IgD-negative memory B cell (primary cell): ENCODE results near the gene POLDIP3. TPM values are rescaled to one million over a fixed set of nuclear protein-coding genes. Genes with fewer than 3 reads are reported as not detected.

Experiments
- H3K27ac Mint-ChIP-seq, 3 donors: one replicate each; pipeline ENCODE4 v1.8.0; 2020 to 2022; ENCODE audit warnings: mild to moderate bottlenecking in 3 of 3, mixed read lengths in 3 of 3, moderate library complexity in 1 of 3
- H3K27me3 Mint-ChIP-seq: one replicate; pipeline ENCODE4 v1.8.0; 2021; ENCODE audit warnings: mixed read lengths
- H3K36me3 Mint-ChIP-seq: one replicate; pipeline ENCODE4 v1.8.0; 2020; ENCODE audit warnings: mild to moderate bottlenecking, mixed read lengths
- H3K4me1 Mint-ChIP-seq, 3 donors: one replicate each; pipeline ENCODE4 v1.8.0; 2020 to 2022; ENCODE audit warnings: mixed read lengths in 3 of 3, mild to moderate bottlenecking in 1 of 3
- H3K4me3 Mint-ChIP-seq, 4 donors: one replicate each; pipeline ENCODE4 v1.8.0; 2020 to 2022; ENCODE audit warnings: mild to moderate bottlenecking in 4 of 4, mixed read lengths in 4 of 4, moderate library complexity in 3 of 4
- H3K9me3 Mint-ChIP-seq, 3 donors: one replicate each; pipeline ENCODE4 v1.8.0; 2020 to 2021; ENCODE audit warnings: mixed read lengths in 3 of 3, mild to moderate bottlenecking in 1 of 3
- polyA plus RNA-seq: library from polyadenylated mRNA; unstranded; fragments of 300-500 nt; fragmentation: Illumina TruSeq; gene quantifications from one replicate; pipeline ENCODE4 v1.2.3, GENCODE V29; 2021

Gene POLDIP3
- polyA plus RNA-seq, 1 donor from 2014 or later, result 78.2 TPM

DNA sequence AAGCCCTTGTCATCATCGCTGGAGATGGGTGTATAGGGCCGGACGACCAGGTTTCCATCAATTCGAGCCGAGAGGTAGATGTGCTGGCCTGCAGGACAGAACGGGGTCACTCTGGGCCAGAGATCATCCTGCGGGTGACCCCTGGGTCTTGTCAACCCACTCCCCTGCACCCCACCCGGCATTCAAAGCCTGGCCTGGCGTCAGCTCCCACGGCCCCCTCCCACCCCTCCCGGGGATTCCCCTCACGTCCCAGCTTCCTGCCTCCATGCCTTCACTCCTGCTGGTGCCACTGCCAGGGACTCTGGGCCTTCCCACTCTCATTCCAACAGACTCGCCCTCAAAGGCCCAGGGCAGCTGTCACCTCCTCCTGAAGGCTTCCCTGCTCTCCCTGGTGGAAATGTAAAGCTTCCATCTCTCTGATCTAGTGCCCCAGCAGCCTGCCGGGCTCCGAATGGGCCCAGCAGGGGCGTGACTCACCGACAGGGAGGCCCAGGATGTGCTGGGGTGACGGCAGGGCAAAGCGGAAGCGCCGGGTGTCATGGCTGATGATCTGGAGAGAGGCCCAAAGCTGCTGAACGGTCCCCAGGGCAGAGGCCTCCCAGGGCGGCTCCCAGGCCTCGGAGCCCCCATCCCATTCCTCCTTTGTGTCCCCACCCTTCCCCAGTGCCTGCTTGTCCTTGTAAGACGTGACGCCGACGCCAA, 16.4 kb upstream of the POLDIP3 start:
- Mint-ChIP-seq H3K36me3 (peaks cover 2% of the 10 kb centered on the region), H3K4me3 (no peak overlapping the region), H3K27ac (no peak overlapping the region), H3K4me1 (peaks cover 0 to 1% (median 0%) of the 10 kb centered on the region in 3 donors), H3K9me3 (no peaks in the 10 kb centered on the region), H3K27me3 (no peaks in the 10 kb centered on the region)

DNA sequence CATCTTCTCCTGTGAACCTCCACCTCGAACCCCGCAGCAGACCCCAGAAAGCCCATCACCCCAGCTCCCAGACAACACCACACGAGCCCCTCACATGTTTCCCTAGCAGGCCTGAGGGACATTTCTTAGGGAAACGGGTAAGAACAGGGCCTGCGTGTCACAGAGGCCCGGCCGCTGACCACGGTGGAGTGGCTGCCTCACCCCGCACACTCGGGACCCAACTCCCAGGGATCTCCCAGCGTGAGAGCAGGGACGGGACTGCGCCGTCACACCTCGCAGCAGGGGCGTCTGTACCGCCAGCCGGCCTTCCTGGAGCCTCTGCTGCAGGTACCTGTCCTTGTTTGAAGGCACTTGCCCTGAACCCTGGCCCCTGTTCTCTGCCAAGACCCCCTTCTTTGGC, 15.5 kb upstream of the POLDIP3 start:
- Mint-ChIP-seq H3K4me3 (no peak overlapping the region), H3K27me3 (no peaks in the 10 kb centered on the region), H3K9me3 (no peaks in the 10 kb centered on the region), H3K27ac (no peak overlapping the region), H3K4me1 (peaks cover 0 to 4% (median 1%) of the 10 kb centered on the region in 3 donors), H3K36me3 (peaks cover 2% of the 10 kb centered on the region)

DNA sequence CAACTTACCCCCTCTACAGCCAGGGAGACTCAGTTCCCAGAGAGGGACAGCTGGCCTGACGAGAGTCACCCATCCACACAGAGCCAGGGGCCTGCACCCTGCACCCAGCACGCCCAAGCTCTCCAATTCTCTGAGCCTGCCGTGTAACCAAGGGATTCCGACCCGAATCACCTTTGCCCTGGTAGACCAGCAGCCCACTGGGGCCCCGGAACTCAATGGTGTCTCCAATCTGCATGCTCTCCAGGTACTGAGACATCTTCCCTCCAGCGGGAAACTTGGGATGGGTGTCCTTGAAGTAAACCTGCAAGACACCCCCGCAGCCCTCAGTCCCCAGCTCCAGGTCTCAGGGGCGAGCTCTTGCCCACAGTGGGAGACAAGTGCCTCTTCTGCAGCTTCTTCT, 13.3 kb upstream of the POLDIP3 start:
- H3K9me3 Mint-ChIP-seq, result no peaks in the 10 kb centered on the region
- no peak overlapping the region for H3K4me3 Mint-ChIP-seq
- no peak overlapping the region for H3K27ac Mint-ChIP-seq
- H3K27me3 Mint-ChIP-seq, result no peaks in the 10 kb centered on the region
- H3K4me1 Mint-ChIP-seq, result peaks cover 8 to 16% (median 13%) of the 10 kb centered on the region in 3 donors
- H3K36me3 Mint-ChIP-seq, result peaks cover 2% of the 10 kb centered on the region

DNA sequence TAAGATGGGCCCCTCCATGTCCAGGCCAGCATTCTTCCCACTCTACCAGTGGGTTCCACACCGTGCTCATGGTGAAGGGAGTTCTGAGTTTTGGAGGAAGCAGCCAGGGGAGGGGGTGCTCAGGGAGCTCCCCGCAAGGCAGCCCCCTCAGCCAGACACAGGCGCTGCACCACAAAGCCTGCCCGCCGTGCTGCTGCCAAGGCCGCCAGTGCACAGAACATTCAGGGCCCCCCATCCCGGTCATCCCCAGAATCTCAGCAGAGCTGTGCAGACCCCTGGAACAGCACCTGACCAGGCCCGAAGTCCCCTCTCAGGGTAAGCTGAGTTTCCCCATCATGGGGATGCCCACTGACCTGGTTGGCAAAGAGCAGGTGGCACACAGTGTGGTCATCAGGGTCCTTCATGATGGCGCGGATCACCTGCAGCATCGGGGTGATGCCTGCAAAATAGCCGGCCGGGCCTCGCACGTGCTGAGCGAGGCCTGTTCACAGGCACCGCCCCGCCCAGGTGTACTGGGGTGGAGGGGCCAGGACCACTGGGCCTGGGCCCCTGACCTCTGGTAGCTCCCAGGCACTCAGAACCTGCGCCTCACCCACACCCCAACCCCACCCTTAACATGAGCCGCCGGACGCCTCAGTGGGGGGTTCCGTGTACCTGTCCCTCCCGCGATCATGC, 12.4 kb upstream of the POLDIP3 start:
- Mint-ChIP-seq H3K27ac (no peak overlapping the region), H3K9me3 (no peaks in the 10 kb centered on the region), H3K27me3 (no peaks in the 10 kb centered on the region), H3K4me1 (peaks cover 11 to 16% (median 13%) of the 10 kb centered on the region in 3 donors), H3K4me3 (peak overlapping the region in 1 of 4 donors; percentile 41), H3K36me3 (peaks cover 2% of the 10 kb centered on the region)

DNA sequence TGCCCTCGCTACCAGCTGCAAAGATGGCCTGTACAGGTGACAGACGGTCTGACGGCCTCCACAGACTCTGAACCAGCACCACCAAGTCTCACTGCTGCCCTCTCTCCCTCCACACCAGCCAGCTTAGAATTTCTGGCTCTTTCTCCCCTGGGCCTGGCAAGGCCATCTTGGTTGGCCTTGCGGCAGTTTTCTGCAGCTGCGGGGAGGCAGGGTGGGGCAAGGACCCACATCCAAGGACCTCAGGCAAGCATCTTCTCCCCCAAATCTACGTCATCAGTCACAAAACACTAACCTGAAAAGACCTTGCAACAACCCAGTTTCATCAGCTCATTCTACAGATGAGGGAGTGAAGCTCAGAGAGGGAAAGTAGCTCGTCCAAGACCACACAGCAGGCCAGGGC, 11.7 kb upstream of the POLDIP3 start:
- H3K4me1 Mint-ChIP-seq, result peaks cover 16 to 21% (median 19%) of the 10 kb centered on the region in 3 donors
- H3K27ac Mint-ChIP-seq, result no peak overlapping the region
- H3K36me3 Mint-ChIP-seq, result peaks cover 2% of the 10 kb centered on the region
- no peaks in the 10 kb centered on the region for H3K9me3 Mint-ChIP-seq
- peak overlapping the region in 1 of 4 donors; percentile 16 for H3K4me3 Mint-ChIP-seq
- H3K27me3 Mint-ChIP-seq, result no peaks in the 10 kb centered on the region

DNA sequence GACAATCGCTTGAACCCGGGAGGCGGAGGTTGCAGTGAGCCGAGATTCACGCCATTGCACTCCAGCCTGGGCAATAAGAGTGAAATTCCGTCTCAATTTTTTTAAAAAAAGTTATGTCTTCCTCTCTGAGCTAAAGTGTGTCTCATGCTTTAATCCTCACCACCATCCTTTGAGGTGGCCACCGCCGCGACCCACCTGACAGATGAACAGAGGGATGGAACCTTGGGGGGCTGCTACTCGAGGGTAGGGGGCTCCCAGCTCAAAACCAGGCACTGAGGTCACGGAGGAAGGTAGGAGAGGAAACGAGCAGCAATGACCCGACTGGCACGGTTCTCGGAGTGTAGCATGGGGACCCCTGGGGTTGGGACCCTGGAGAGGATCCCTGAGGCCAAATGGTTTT, 10.7 kb upstream of the POLDIP3 start:
- Mint-ChIP-seq H3K4me3 (peak overlapping the region in 1 of 4 donors; percentile 57), H3K27me3 (no peaks in the 10 kb centered on the region), H3K36me3 (peaks cover 2% of the 10 kb centered on the region), H3K4me1 (peaks cover 19 to 24% (median 22%) of the 10 kb centered on the region in 3 donors), H3K9me3 (no peaks in the 10 kb centered on the region), H3K27ac (peak overlapping the region in 1 of 3 donors; percentile 50)

DNA sequence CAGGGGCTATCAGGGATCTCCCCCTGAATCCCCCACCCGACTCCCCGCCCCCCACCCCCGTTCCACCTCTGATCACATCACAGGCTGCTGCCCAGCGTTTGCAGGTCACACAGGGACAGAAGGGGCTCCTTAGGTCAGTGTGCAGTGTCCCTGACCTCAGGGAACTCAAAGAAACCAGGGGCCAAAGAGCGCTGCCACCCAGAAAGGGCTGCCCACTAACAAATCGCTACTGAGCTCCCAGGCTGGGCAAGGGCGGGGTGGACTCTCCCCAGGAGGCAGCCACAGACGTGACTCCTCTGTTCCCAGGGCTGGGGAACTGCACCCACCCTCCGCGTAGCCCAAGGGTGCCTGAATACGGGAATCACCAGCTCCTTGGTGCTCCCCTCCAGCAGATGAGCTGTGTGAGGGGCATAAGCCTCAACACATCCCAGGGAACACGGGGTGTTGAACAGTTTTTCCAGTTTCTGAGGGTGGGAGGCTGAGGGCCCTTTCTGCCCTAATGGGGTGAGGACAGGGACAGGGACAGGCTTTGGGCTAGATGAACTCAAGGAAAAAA, 9.9 kb upstream of the POLDIP3 start:
- peak overlapping the region in 1 of 4 donors; percentile 17 for H3K4me3 Mint-ChIP-seq
- H3K27me3 Mint-ChIP-seq, result no peaks in the 10 kb centered on the region
- H3K27ac Mint-ChIP-seq, result no peak overlapping the region
- no peaks in the 10 kb centered on the region for H3K9me3 Mint-ChIP-seq
- H3K4me1 Mint-ChIP-seq, result peaks cover 19 to 27% (median 22%) of the 10 kb centered on the region in 3 donors
- peaks cover 2% of the 10 kb centered on the region for H3K36me3 Mint-ChIP-seq

DNA sequence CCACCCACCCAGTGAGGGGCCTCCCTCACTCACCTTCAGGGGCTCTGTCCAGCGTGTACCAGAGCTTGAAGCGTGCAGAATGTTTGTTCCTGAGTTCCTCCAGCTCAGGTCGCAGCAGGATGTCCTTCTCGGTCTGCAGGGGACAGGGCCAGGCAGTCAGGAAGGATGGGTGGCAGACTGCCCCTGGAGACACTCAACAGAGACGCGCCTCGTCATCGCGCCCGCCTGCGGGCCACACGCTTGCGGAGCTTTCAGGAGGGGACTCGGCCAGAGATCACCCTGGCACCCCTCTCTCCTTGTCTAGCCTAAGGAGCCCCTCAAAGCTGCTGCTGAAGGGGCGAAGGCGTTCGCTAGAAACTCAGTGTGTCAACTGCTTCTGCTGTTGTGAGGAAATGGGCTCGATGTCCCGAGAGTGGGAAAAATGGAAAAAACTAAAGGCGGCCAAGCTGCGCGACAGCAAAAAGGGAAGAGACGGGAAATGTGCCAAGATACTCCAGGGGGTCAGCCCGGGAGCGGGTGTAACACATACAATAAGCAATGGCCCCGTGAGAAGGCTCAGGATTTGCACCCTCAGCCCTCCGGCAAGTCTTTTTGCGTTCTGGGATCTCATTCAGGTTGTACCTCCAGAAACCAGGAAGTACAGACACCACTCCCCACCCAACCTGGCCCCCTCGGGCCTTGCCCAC, 9.2 kb upstream of the POLDIP3 start:
- H3K36me3 Mint-ChIP-seq, result peaks cover 2% of the 10 kb centered on the region
- peak overlapping the region; percentile 53 to 91 (median 74) for H3K27ac Mint-ChIP-seq
- peak overlapping the region in 3 of 4 donors; percentile 33 to 72 (median 48) for H3K4me3 Mint-ChIP-seq
- H3K9me3 Mint-ChIP-seq, result no peaks in the 10 kb centered on the region
- H3K27me3 Mint-ChIP-seq, result no peaks in the 10 kb centered on the region
- H3K4me1 Mint-ChIP-seq, result peaks cover 19 to 28% (median 22%) of the 10 kb centered on the region in 3 donors

DNA sequence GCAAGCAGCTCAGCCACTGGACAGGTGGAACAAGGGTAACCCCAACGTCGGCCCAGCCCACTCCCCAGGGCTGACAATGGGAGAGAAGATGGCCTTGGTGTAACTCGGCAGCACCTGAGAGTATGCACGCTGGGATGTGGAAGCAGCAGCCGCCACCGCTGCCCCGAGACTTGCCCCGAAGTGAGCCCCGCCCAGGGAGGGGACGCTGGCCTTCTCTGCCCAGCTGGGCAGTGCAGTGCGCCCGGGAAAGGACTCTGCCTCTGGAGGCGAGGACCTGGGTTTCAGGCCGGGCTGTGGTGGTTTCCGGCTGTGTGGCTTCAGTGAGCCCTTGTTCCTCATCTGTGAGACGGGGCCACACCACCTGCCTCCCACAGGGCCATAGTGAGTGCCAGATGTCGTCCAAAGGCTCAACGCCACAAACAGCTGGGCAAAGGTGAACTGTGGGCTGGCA, 8.6 kb upstream of the POLDIP3 start:
- Mint-ChIP-seq H3K36me3 (peaks cover 2% of the 10 kb centered on the region), H3K9me3 (no peaks in the 10 kb centered on the region), H3K27me3 (no peaks in the 10 kb centered on the region), H3K4me1 (peaks cover 19 to 31% (median 22%) of the 10 kb centered on the region in 3 donors), H3K4me3 (peak overlapping the region in 3 of 4 donors; percentile 33 to 49 (median 48)), H3K27ac (peak overlapping the region in 2 of 3 donors; percentile 53 to 91)

DNA sequence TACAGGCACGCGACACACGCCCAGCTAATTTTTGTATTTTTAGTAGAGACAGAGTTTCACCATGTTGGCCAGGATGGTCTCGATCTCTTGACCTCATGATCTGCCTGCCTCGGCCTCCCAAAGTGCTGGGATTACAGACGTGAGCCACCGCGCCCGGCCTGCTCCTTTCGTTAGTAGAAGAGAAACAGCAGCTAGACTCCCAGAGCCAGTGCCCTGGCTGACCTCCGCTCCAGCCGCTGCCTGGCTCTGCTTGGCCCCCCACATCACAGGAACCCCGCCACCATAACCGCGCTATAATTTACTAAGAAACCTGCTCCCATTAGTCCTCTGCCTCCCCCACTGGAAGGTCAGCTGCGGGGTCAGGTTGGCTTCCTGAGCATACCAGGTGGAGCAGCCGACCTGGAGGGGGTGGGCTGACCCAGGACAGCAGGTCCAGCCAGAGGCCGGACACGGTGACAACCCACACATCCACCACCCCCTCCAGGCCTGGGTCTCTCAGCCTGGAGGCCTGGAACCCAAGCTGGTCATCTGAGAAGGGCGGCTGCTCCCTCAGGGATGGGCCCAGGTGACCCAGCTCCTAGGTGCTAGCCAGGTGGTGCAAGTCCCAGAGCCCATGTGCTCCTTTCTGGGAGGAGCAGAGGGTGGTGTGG, 7.5 kb upstream of the POLDIP3 start:
- Mint-ChIP-seq H3K27me3 (no peaks in the 10 kb centered on the region), H3K27ac (peak overlapping the region in 2 of 3 donors; percentile 43 to 87), H3K4me3 (peak overlapping the region in 2 of 4 donors; percentile 27 to 46), H3K9me3 (no peaks in the 10 kb centered on the region), H3K4me1 (peaks cover 22 to 30% (median 22%) of the 10 kb centered on the region in 3 donors), H3K36me3 (peaks cover 2% of the 10 kb centered on the region)

DNA sequence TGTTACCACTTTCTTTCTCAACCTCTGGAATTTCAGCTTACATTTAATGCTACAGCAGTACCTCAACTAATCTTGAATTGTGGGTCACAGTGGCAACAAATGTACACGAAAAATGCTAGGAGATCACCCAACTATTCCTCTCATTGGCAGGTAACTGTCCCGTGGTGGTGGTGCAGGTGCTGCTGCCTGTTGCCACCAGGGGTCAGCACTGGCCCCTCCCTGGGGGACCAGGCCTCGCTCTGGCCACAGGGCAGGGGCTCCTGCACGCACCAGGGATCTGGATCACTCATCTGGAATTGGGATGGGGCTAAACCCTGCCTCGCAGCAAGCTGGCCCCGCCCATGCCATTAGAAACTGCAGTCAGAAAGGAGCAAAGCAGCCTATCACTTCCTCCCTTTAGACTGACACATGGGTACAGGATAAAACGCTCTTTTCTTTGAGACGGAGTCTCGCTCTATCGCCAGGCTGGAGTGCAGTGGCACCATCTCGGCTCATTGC, 6.9 kb upstream of the POLDIP3 start:
- Mint-ChIP-seq H3K27ac (peak overlapping the region; percentile 39 to 87 (median 59)), H3K4me3 (peak overlapping the region in 1 of 4 donors; percentile 46), H3K36me3 (peaks cover 2% of the 10 kb centered on the region), H3K9me3 (no peaks in the 10 kb centered on the region), H3K27me3 (no peaks in the 10 kb centered on the region), H3K4me1 (peaks cover 22 to 30% (median 22%) of the 10 kb centered on the region in 3 donors)

DNA sequence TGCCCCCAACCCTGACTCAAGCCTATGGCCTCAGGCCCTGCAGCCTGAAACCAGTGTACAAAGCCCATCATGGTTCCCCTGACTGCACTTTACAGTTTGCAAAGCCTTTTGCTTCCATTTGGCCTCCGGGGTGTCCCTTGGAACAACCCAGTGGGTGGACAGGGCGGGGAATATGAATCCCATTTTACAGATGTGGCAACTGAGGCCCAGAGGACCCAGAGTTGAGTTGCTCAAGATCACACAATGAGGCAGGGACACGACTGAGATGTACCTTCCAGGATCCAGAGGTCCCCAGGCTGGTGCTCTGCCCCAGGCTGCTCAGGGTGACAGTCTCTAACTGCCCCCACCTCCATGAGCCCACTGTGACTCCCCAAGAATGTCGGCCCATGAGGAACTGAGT, 5.4 kb upstream of the POLDIP3 start:
- H3K27ac Mint-ChIP-seq, result peak overlapping the region in 2 of 3 donors; percentile 12 to 63
- H3K4me3 Mint-ChIP-seq, result no peak overlapping the region
- peaks cover 23 to 38% (median 25%) of the 10 kb centered on the region in 3 donors for H3K4me1 Mint-ChIP-seq
- no peaks in the 10 kb centered on the region for H3K9me3 Mint-ChIP-seq
- H3K27me3 Mint-ChIP-seq, result no peaks in the 10 kb centered on the region
- H3K36me3 Mint-ChIP-seq, result peaks cover 2% of the 10 kb centered on the region

DNA sequence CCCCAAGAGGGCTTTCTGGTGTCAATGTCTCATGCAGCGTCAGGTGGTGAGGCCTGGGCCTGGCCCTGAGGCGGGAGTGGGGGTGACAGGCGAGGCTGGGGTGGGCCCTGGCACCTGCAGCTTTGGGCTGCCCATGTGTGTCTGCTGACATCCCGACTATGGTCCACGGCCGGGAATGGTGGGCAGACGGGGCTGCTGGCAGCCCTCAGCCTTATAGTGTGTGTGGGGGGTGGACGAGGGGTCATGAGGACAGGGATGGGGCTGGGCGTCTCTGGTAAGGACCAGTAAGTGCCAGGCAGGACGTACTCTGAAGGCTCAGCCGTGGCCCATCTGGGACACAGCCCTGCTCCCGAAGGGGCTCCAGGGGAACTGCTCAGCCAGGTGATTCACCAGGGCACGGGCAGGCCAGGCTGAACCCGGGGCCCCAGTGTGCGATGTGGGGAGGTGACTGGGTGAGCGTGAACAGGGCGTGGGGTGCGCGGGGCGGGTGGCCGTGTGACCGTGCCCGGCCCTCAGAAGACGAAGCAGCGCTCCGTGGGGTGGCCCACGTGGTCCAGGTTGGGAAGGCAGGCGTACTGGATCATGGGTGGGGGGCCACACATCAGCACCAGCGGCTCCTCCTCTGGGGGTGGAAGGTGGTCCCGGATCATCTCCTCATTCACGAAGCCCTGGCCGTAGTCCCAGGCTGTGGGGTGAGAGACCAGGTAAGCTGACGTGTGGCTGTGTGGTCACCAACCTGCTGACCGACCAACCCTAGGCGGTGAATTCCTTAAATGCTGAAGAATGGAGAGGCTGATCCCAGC, 4.8 kb upstream of the POLDIP3 start:
- no peak overlapping the region for H3K4me3 Mint-ChIP-seq
- H3K36me3 Mint-ChIP-seq, result peaks cover 2% of the 10 kb centered on the region
- H3K4me1 Mint-ChIP-seq, result peaks cover 25 to 35% (median 25%) of the 10 kb centered on the region in 3 donors
- H3K27me3 Mint-ChIP-seq, result no peaks in the 10 kb centered on the region
- no peaks in the 10 kb centered on the region for H3K9me3 Mint-ChIP-seq
- H3K27ac Mint-ChIP-seq, result peak overlapping the region in 1 of 3 donors; percentile 67
